Measurements from ENCODE around the gene PLB1. TPM values are rescaled to one million over a fixed set of nuclear protein-coding genes. Genes with fewer than 3 reads are reported as not detected.

The PLB1 gene
- total RNA-seq, 1 experiment from 2014 or later = 0.91 TPM

DNA sequence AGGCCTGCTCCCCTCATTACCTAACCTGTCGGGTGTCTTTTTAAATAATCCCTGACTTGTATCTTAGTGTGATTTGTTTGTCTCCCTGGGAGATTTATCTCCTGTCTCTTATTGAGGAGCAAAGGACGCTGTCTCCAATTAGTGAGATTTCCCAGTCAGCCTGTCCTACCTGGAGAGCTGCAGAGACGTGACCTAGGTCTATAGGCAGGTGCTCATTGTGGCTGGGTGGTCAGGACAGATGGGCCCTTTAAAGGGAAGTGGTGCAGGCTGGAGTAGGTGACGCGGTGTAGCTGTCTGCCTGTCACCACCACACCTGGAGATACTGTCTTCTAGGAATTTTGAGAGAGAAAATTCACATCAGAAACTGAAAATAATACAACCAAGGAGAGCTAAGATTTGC is 28.0 kb downstream of the PLB1 start:
- Mint-ChIP-seq H3K4me1 (ENCODE audit: insufficient read depth, unreplicated experiment) (no peaks in the 10 kb centered on the region), H3K27me3 (ENCODE audit: insufficient read depth, unreplicated experiment) (peaks cover 47% of the 10 kb centered on the region), H3K9me3 (ENCODE audit: unreplicated experiment) (no peaks in the 10 kb centered on the region), H3K27ac (ENCODE audit: low read depth, unreplicated experiment) (no peak overlapping the region), H3K4me3 (ENCODE audit: unreplicated experiment) (no peak overlapping the region), H3K36me3 (ENCODE audit: insufficient read depth, unreplicated experiment) (peaks cover 4% of the 10 kb centered on the region)
- intact Hi-C loops (cut with micrococcal nuclease) = no loop called here
- DNase-seq (ENCODE audit: unreplicated experiment) = no peak
- CTCF ChIA-PET = no interaction called here
- POLR2A ChIA-PET = no interaction called here
- BruUV-seq (replicated peaks) = no TSS peak
- TF ChIP-seq, protein P1, sequence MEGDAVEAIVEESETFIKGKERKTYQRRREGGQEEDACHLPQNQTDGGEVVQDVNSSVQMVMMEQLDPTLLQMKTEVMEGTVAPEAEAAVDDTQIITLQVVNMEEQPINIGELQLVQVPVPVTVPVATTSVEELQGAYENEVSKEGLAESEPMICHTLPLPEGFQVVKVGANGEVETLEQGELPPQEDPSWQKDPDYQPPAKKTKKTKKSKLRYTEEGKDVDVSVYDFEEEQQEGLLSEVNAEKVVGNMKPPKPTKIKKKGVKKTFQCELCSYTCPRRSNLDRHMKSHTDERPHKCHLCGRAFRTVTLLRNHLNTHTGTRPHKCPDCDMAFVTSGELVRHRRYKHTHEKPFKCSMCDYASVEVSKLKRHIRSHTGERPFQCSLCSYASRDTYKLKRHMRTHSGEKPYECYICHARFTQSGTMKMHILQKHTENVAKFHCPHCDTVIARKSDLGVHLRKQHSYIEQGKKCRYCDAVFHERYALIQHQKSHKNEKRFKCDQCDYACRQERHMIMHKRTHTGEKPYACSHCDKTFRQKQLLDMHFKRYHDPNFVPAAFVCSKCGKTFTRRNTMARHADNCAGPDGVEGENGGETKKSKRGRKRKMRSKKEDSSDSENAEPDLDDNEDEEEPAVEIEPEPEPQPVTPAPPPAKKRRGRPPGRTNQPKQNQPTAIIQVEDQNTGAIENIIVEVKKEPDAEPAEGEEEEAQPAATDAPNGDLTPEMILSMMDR (IDR thresholded peaks at IDR 0.05; ENCODE audit: unreplicated experiment) = no peak

DNA sequence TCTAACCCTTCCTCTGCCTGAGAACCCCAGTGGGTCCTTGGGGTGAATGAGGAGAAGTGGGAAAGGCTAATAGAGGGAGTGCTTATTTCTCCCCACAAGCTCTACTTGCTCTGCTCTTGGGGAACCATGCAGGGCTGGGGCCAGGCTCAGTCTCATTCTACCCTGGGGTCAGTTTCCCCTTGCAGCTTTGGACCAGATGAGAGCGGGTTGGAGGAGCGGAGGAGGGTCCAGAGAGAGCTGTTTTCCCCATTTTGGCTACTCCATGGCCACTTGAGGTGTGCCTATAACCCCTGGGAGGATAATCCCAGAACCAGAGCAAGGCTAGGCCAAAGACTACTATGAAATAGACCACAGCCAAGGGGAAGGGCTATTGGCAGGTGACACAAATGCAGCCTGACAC is 29.6 kb downstream of the PLB1 start:
- Mint-ChIP-seq H3K4me3 (ENCODE audit: unreplicated experiment) (no peak overlapping the region), H3K9me3 (ENCODE audit: unreplicated experiment) (no peaks in the 10 kb centered on the region), H3K27me3 (ENCODE audit: insufficient read depth, unreplicated experiment) (peaks cover 40% of the 10 kb centered on the region), H3K27ac (ENCODE audit: low read depth, unreplicated experiment) (no peak overlapping the region), H3K36me3 (ENCODE audit: insufficient read depth, unreplicated experiment) (peaks cover 4% of the 10 kb centered on the region), H3K4me1 (ENCODE audit: insufficient read depth, unreplicated experiment) (no peaks in the 10 kb centered on the region)
- no peak for DNase-seq (ENCODE audit: unreplicated experiment)
- ChIA-PET POLR2A (no interaction called here), CTCF (interaction anchor here (0.5 to 0.7 kb wide), 3 partner anchors 62 to 1007 kb away, joined by 3 to 5 read pairs (median 3); no protein-coding TSS in a partner anchor)
- BruUV-seq (replicated peaks) = no TSS peak
- TF ChIP-seq, protein P1 (IDR thresholded peaks at IDR 0.05; ENCODE audit: unreplicated experiment) = no peak
- intact Hi-C loops (cut with micrococcal nuclease) = no loop called here

DNA sequence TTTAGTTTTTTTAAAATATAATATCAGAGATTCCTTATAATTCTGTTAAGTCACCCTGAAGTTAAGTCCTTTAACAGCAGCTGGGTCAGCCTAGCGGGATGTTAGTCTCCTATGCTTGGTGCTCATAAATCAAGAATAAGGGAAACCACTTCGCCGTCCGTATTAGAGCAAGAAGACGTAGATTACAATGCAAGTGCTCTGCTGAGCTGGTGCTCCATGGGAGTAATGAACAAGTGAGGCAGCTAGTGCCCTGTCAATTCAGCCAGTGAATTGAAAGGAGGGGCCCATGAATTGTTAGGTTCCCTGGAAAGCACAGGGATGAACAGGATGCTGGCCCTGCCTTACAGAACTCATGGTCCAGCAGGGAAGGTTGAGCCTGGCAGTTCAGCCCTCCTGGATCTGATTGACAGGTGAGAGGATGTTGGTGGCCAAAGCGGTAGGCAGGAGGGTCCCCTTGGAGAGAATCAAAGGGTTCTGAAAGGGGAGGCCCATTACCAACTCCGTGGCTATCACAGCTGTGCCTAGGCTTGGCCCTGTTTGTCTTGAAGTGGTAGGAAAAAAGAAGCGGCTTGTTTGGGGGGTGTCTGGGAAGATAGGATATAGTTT is 30.8 kb downstream of the PLB1 start:
- ChIA-PET POLR2A (no interaction called here), CTCF (no interaction called here)
- Mint-ChIP-seq H3K36me3 (ENCODE audit: insufficient read depth, unreplicated experiment) (peaks cover 4% of the 10 kb centered on the region), H3K27ac (ENCODE audit: low read depth, unreplicated experiment) (no peak overlapping the region), H3K4me1 (ENCODE audit: insufficient read depth, unreplicated experiment) (no peaks in the 10 kb centered on the region), H3K27me3 (ENCODE audit: insufficient read depth, unreplicated experiment) (peaks cover 32% of the 10 kb centered on the region), H3K9me3 (ENCODE audit: unreplicated experiment) (no peaks in the 10 kb centered on the region), H3K4me3 (ENCODE audit: unreplicated experiment) (no peak overlapping the region)
- TF ChIP-seq, protein P1 (IDR thresholded peaks at IDR 0.05; ENCODE audit: unreplicated experiment) = no peak
- no peak for DNase-seq (ENCODE audit: unreplicated experiment)
- intact Hi-C loops (cut with micrococcal nuclease) = no loop called here
- no TSS peak for BruUV-seq (replicated peaks)

DNA sequence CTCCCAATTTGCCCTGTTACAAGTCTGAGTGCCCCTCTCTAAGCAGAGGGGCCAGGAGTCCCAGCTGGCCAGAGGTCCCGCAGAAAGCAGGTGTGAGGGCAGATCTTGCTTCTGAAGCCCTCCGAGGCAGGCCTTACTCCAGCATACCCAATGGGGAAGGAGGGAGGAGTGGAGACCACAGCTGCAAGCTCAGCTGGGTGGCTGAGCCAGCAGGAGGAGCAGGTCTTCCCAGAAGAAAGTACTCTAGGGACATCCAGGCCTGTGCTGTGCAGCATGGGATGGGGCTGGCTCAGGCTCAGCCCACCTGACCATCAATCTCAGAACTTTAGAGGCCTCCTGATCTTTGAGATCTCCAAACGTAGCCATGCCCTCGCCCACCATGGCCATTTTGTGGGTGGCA is 31.3 kb downstream of the PLB1 start:
- no peaks in the 10 kb centered on the region for H3K4me1 Mint-ChIP-seq (ENCODE audit: insufficient read depth, unreplicated experiment)
- H3K27ac Mint-ChIP-seq (ENCODE audit: low read depth, unreplicated experiment) = no peak overlapping the region
- ChIA-PET POLR2A (no interaction called here), CTCF (no interaction called here)
- intact Hi-C loops (cut with micrococcal nuclease) = no loop called here
- H3K4me3 Mint-ChIP-seq (ENCODE audit: unreplicated experiment) = no peak overlapping the region
- peaks cover 4% of the 10 kb centered on the region for H3K36me3 Mint-ChIP-seq (ENCODE audit: insufficient read depth, unreplicated experiment)
- peaks cover 32% of the 10 kb centered on the region for H3K27me3 Mint-ChIP-seq (ENCODE audit: insufficient read depth, unreplicated experiment)
- no peaks in the 10 kb centered on the region for H3K9me3 Mint-ChIP-seq (ENCODE audit: unreplicated experiment)
- TF ChIP-seq, protein P1 (IDR thresholded peaks at IDR 0.05; ENCODE audit: unreplicated experiment) = no peak
- no peak for DNase-seq (ENCODE audit: unreplicated experiment)
- BruUV-seq (replicated peaks) = no TSS peak
